Measurements from ENCODE around the gene DCC.

DNA sequence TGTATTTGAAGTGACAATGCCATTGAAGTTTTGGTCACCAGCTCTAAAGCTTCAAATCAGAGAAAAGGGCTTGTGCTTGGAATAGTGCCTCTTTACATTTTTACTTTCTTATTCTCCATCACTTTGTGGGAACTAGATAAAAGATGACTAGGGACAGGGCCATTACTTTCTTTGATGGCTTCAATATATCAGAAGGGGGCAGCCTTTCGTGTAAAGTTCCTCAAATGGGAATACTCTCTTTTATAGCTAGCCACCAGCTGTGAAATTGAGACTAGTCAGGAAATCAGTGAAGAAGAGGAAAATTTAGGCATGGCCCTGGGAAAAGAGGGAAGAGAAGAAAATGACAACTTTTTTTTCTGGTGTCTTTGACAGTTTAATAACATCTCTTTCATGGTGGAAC is 242.5 kb downstream of the DCC start:
- TF ChIP-seq MAFG (tag; conservative IDR thresholded peaks at IDR 0.05): no peak
- TF ChIP-seq HNRNPL (IDR thresholded peaks at IDR 0.05; ENCODE audit: low read depth, low read length): no peak
- TF ChIP-seq, protein P1, sequence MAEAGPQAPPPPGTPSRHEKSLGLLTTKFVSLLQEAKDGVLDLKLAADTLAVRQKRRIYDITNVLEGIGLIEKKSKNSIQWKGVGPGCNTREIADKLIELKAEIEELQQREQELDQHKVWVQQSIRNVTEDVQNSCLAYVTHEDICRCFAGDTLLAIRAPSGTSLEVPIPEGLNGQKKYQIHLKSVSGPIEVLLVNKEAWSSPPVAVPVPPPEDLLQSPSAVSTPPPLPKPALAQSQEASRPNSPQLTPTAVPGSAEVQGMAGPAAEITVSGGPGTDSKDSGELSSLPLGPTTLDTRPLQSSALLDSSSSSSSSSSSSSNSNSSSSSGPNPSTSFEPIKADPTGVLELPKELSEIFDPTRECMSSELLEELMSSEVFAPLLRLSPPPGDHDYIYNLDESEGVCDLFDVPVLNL (CRISPR knock-in tag; IDR thresholded peaks at IDR 0.05; ENCODE audit: low read depth): no peak
- no peak for TF ChIP-seq POLR2A (conservative IDR thresholded peaks at IDR 0.05)
- TF ChIP-seq CBFB (CRISPR knock-in tag; IDR thresholded peaks at IDR 0.05): no peak

Measured in K562 (cell line).